PC-3 (cell line): ENCODE data around the gene PRAMEF26. TPM values are rescaled to one million over a fixed set of nuclear protein-coding genes. Genes with fewer than 3 reads are reported as not detected.

Experiments used
- total RNA-seq: library from RNA; depleted of rRNA; stranded (reverse); fragments of >200 nt; gene quantifications from 2 replicates; pipeline ENCODE4 v1.2.3, GENCODE V29; 2014; rRNA removed

The PRAMEF26 gene
- total RNA-seq, 1 experiment from 2014 or later: not detected

Other genes with a start within 250 kb of the PRAMEF26 start
- not detected in 2 replicates for gene PRAMEF7, start 239.4 kb downstream of the PRAMEF26 start, total RNA-seq
- gene PRAMEF6, start 208.4 kb downstream of the PRAMEF26 start, total RNA-seq: not detected in 2 replicates
- gene PRAMEF27, start 99.4 kb downstream of the PRAMEF26 start, total RNA-seq: not detected in 2 replicates
- gene HNRNPCL3, start 95.2 kb downstream of the PRAMEF26 start, total RNA-seq: not detected in 2 replicates
- not detected in 2 replicates for gene PRAMEF25, start 85.2 kb downstream of the PRAMEF26 start, total RNA-seq
- not detected in 2 replicates for gene HNRNPCL2, start 39.2 kb downstream of the PRAMEF26 start, total RNA-seq
- not detected in 2 replicates for gene HNRNPCL4, start 9.6 kb upstream of the PRAMEF26 start, total RNA-seq
- gene PRAMEF9, start 15.8 kb upstream of the PRAMEF26 start, total RNA-seq: not detected in 2 replicates
- gene PRAMEF13, start 45.4 kb upstream of the PRAMEF26 start, total RNA-seq: not detected in 2 replicates
- gene PRAMEF18, start 70.1 kb upstream of the PRAMEF26 start, total RNA-seq: not detected in 2 replicates
- not detected in 2 replicates for gene PRAMEF5, start 98.2 kb upstream of the PRAMEF26 start, total RNA-seq
- gene PRAMEF8, start 129.1 kb upstream of the PRAMEF26 start, total RNA-seq: not detected in 2 replicates
- gene PRAMEF33, start 147.5 kb upstream of the PRAMEF26 start, total RNA-seq: not detected in 2 replicates
- not detected in 2 replicates for gene PRAMEF15, start 159.6 kb upstream of the PRAMEF26 start, total RNA-seq
- not detected in 2 replicates for gene PRAMEF14, start 191.1 kb upstream of the PRAMEF26 start, total RNA-seq
- gene PRAMEF19, start 215.9 kb upstream of the PRAMEF26 start, total RNA-seq: not detected in 2 replicates
- not detected in 2 replicates for gene PRAMEF17, start 233.6 kb upstream of the PRAMEF26 start, total RNA-seq